CD14-positive monocyte (primary cell): ENCODE results near the gene CFAP107. TPM values are rescaled to one million over a fixed set of nuclear protein-coding genes. Genes with fewer than 3 reads are reported as not detected.

ENCODE experiments used
- DNase-seq, 3 donors: peaks; one replicate each; pipeline ENCODE4 v3.0.0-alpha.2; 2011 to 2022
- H2AFZ ChIP-seq: 2 replicates; pipeline ENCODE4 v1.6.0; 2012; ENCODE audit warnings: mild to moderate bottlenecking, low read depth, low read length, inconsistent platforms; ENCODE audit not compliant: insufficient read depth, poor library complexity, severe bottlenecking
- H3K27ac ChIP-seq, 2 donors: 1 replicate in 1 of 2; 2 replicates in 1 of 2; pipeline ENCODE4 v1.5.1; 2012 to 2013; ENCODE audit warnings: low read length in 2 of 2, control low read depth in 1 of 2, inconsistent platforms in 1 of 2, low read depth in 1 of 2, mild to moderate bottlenecking in 1 of 2
- H3K27me3 ChIP-seq, 2 donors: one replicate each; pipeline versions ENCODE4 v1.6.0 to v1.6.1; 2011 to 2013; ENCODE audit warnings: low read length in 2 of 2; ENCODE audit not compliant: control insufficient read depth in 2 of 2, insufficient read depth in 2 of 2
- H3K36me3 ChIP-seq, 2 donors: replicated peaks in 1 of 2; 1 replicate in 1 of 2; 2 replicates in 1 of 2; pipeline versions ENCODE4 v1.5.1 to v1.6.1; 2012 to 2013; ENCODE audit warnings: low read length in 2 of 2, control low read depth in 1 of 2, inconsistent platforms in 1 of 2, mild to moderate bottlenecking in 1 of 2; ENCODE audit not compliant: insufficient read depth in 2 of 2, control insufficient read depth in 1 of 2
- H3K4me1 ChIP-seq, 2 donors: 1 replicate in 1 of 2; 2 replicates in 1 of 2; pipeline versions ENCODE4 v1.5.1 to v1.6.1; 2012 to 2013; ENCODE audit warnings: low read length in 2 of 2, control low read depth in 1 of 2, inconsistent platforms in 1 of 2, mild to moderate bottlenecking in 1 of 2, moderate library complexity in 1 of 2; ENCODE audit not compliant: insufficient read depth in 2 of 2, control insufficient read depth in 1 of 2
- H3K4me2 ChIP-seq: replicated peaks from 2 replicates; pipeline ENCODE3; 2012; ENCODE audit warnings: low read length, moderate library complexity, mild to moderate bottlenecking; ENCODE audit not compliant: poor library complexity, severe bottlenecking; ENCODE audit errors: extremely low read depth
- H3K4me3 ChIP-seq, 3 experiments: fragments of 200-600 bp in 1 of 3; sonication (generic) in 1 of 3; replicated peaks in 1 of 3; 1 replicate in 2 of 3; 2 replicates in 1 of 3; pipeline ENCODE4 v1.5.1; 2011 to 2013; ENCODE audit warnings: low read length in 3 of 3, mild to moderate bottlenecking in 3 of 3, control low read depth in 2 of 3, low read depth in 2 of 3, inconsistent platforms in 1 of 3, moderate library complexity in 1 of 3
- H3K79me2 ChIP-seq: 2 replicates; pipeline ENCODE4 v1.6.0; 2012; ENCODE audit warnings: mild to moderate bottlenecking, control low read depth, inconsistent platforms, low read length, moderate library complexity; ENCODE audit not compliant: insufficient read depth
- H3K9ac ChIP-seq: 2 replicates; pipeline ENCODE4 v1.6.0; 2017; ENCODE audit warnings: low read length, mild to moderate bottlenecking; ENCODE audit not compliant: insufficient read depth, poor library complexity, severe bottlenecking
- H3K9me3 ChIP-seq, 2 donors: replicated peaks in 1 of 2; 1 replicate in 1 of 2; 2 replicates in 1 of 2; pipeline versions ENCODE4 v1.5.1 to v1.6.1; 2012 to 2013; ENCODE audit warnings: low read length in 2 of 2, control low read depth in 1 of 2; ENCODE audit not compliant: control insufficient read depth in 1 of 2, insufficient read depth in 1 of 2
- H4K20me1 ChIP-seq: 2 replicates; pipeline ENCODE4 v1.6.0; 2012; ENCODE audit warnings: mild to moderate bottlenecking, low read length, control low read depth, moderate library complexity; ENCODE audit not compliant: insufficient read depth
- H3K27ac Mint-ChIP-seq, 7 donors: one replicate each; pipeline ENCODE4 v1.8.0; 2020; ENCODE audit warnings: mild to moderate bottlenecking in 7 of 7, mixed read lengths in 7 of 7, moderate library complexity in 6 of 7, inconsistent platforms in 2 of 7
- H3K27me3 Mint-ChIP-seq, 3 donors: one replicate each; pipeline ENCODE4 v1.8.0; 2021 to 2022; ENCODE audit warnings: low read depth in 3 of 3, mild to moderate bottlenecking in 3 of 3, mixed read lengths in 3 of 3, moderate library complexity in 3 of 3, inconsistent platforms in 1 of 3
- H3K36me3 Mint-ChIP-seq, 2 donors: one replicate each; pipeline ENCODE4 v1.8.0; 2020; ENCODE audit warnings: mixed read lengths in 2 of 2, inconsistent platforms in 1 of 2, mild to moderate bottlenecking in 1 of 2
- H3K4me1 Mint-ChIP-seq: one replicate; pipeline ENCODE4 v1.8.0; 2020; ENCODE audit warnings: mild to moderate bottlenecking, mixed read lengths
- H3K4me3 Mint-ChIP-seq, 2 donors: one replicate each; pipeline ENCODE4 v1.8.0; 2020; ENCODE audit warnings: mild to moderate bottlenecking in 2 of 2, mixed read lengths in 2 of 2, moderate library complexity in 1 of 2
- H3K9me3 Mint-ChIP-seq, 7 donors: one replicate each; pipeline ENCODE4 v1.8.0; 2020 to 2022; ENCODE audit warnings: mixed read lengths in 7 of 7, mild to moderate bottlenecking in 6 of 7, moderate library complexity in 6 of 7, inconsistent platforms in 2 of 7
- WGBS: methylation state at CpG from one replicate; pipeline ENCODE4 v1.1.5; 2013; ENCODE audit warnings: missing lambda C conversion rate; ENCODE audit not compliant: insufficient coverage; 5-methylcytosine and 5-hydroxymethylcytosine counted together
- intact Hi-C, 2 donors: fragments of 100-400 bp; cut with micrococcal nuclease; formaldehyde crosslinking; loops; one replicate each; pipeline versions ENCODE4 v1.15.0 to v1.15.1; 2023
- polyA plus RNA-seq, 3 donors: library from polyadenylated mRNA; depleted of rRNA in 1 of 3; unstranded in 2 of 3; stranded (reverse) in 1 of 3; fragments of 300-500 nt in 2 of 3; fragments of >200 nt in 1 of 3; fragmentation: Illumina TruSeq in 2 of 3; gene quantifications; 1 replicate in 2 of 3; 2 replicates in 1 of 3; pipeline ENCODE4 v1.2.3, GENCODE V29; 2012 to 2021
- TF ChIP-seq, protein P1 (sequence below): fragments of 200-600 bp; IDR thresholded peaks from one replicate; pipeline ENCODE4 v1.8.0; 2022; ENCODE audit warnings: antibody characterized with exemption, mild to moderate bottlenecking

The CFAP107 gene
- polyA plus RNA-seq, 3 donors, result not detected

DNA sequence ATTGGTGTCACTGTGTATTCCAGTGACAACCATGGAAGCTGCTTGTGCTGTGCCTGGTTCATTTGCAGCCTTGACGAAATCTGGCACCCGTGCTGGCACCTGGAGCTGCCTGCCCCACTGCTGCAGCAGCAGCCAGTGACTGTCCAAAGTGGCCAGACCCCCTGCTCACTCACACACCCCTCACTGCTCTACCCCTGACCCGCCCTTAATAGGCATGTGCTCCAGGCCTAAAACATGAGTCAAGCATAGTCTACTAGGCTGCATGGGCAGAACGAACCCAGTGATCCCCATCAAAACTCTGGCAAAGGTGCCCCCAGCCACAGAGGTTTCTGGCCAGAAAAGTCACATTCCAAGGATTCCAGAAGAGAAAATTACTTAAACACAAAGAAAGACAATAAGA lies 52.9 kb downstream of the CFAP107 start:
- H3K27ac ChIP-seq, result no peak overlapping the region
- H3K36me3 ChIP-seq, result no peaks in the 10 kb centered on the region
- intact Hi-C loops, result no loop called here
- no peak for DNase-seq
- H3K4me3 ChIP-seq, result no peak overlapping the region
- H3K4me2 ChIP-seq, result no peak overlapping the region
- WGBS, result 81% methylated on average over 3 of the region's 4 CpGs
- no peaks in the 10 kb centered on the region for H3K27me3 ChIP-seq
- no peaks in the 10 kb centered on the region for H3K4me1 ChIP-seq
- TF ChIP-seq, protein P1, sequence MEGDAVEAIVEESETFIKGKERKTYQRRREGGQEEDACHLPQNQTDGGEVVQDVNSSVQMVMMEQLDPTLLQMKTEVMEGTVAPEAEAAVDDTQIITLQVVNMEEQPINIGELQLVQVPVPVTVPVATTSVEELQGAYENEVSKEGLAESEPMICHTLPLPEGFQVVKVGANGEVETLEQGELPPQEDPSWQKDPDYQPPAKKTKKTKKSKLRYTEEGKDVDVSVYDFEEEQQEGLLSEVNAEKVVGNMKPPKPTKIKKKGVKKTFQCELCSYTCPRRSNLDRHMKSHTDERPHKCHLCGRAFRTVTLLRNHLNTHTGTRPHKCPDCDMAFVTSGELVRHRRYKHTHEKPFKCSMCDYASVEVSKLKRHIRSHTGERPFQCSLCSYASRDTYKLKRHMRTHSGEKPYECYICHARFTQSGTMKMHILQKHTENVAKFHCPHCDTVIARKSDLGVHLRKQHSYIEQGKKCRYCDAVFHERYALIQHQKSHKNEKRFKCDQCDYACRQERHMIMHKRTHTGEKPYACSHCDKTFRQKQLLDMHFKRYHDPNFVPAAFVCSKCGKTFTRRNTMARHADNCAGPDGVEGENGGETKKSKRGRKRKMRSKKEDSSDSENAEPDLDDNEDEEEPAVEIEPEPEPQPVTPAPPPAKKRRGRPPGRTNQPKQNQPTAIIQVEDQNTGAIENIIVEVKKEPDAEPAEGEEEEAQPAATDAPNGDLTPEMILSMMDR, result no peak
- H3K79me2 ChIP-seq, result no peaks in the 10 kb centered on the region
- H3K4me1 Mint-ChIP-seq, result no peaks in the 10 kb centered on the region
- peaks cover 2 to 4% (median 3%) of the 10 kb centered on the region in 3 donors for H3K27me3 Mint-ChIP-seq
- no peak overlapping the region for H3K4me3 Mint-ChIP-seq
- no peak overlapping the region for H2AFZ ChIP-seq
- no peaks in the 10 kb centered on the region for H3K9me3 ChIP-seq
- H3K9ac ChIP-seq, result no peak overlapping the region
- no peaks in the 10 kb centered on the region for H4K20me1 ChIP-seq
- no peak overlapping the region for H3K27ac Mint-ChIP-seq
- H3K9me3 Mint-ChIP-seq, result peaks cover 1 to 9% (median 4%) of the 10 kb centered on the region in 7 donors
- H3K36me3 Mint-ChIP-seq, result no peaks in the 10 kb centered on the region

GRCh38 chr1:12799730-12800129 lies 53.7 kb downstream of the CFAP107 start:
- H3K27me3 ChIP-seq, result no peaks in the 10 kb centered on the region
- H3K4me1 ChIP-seq, result no peaks in the 10 kb centered on the region
- no peaks in the 10 kb centered on the region for H3K9me3 ChIP-seq
- no peak overlapping the region for H3K27ac Mint-ChIP-seq
- no peaks in the 10 kb centered on the region for H4K20me1 ChIP-seq
- no peak overlapping the region for H3K9ac ChIP-seq
- H3K4me3 Mint-ChIP-seq, result no peak overlapping the region
- DNase-seq, result no peak
- no peak overlapping the region for H2AFZ ChIP-seq
- no peak overlapping the region for H3K27ac ChIP-seq
- H3K4me2 ChIP-seq, result no peak overlapping the region
- no peak overlapping the region for H3K4me3 ChIP-seq
- H3K36me3 Mint-ChIP-seq, result no peaks in the 10 kb centered on the region
- H3K27me3 Mint-ChIP-seq, result peaks cover 3 to 4% (median 4%) of the 10 kb centered on the region in 3 donors
- intact Hi-C loops, result no loop called here
- H3K4me1 Mint-ChIP-seq, result no peaks in the 10 kb centered on the region
- TF ChIP-seq, protein P1, result no peak
- H3K79me2 ChIP-seq, result no peaks in the 10 kb centered on the region
- H3K9me3 Mint-ChIP-seq, result peaks cover 2 to 13% (median 5%) of the 10 kb centered on the region in 7 donors
- WGBS, result no CpG with 5 or more reads among the region's 2 CpGs
- H3K36me3 ChIP-seq, result no peaks in the 10 kb centered on the region
